Germinal center (tissue), 1 donor: Measurements from ENCODE around the gene TEAD2.

ENCODE experiments used
- DNase-seq: peaks from one replicate; pipeline ENCODE4 v3.0.0; 2012; ENCODE audit warnings: mixed read lengths, low spot score

The TEAD2 gene

DNA sequence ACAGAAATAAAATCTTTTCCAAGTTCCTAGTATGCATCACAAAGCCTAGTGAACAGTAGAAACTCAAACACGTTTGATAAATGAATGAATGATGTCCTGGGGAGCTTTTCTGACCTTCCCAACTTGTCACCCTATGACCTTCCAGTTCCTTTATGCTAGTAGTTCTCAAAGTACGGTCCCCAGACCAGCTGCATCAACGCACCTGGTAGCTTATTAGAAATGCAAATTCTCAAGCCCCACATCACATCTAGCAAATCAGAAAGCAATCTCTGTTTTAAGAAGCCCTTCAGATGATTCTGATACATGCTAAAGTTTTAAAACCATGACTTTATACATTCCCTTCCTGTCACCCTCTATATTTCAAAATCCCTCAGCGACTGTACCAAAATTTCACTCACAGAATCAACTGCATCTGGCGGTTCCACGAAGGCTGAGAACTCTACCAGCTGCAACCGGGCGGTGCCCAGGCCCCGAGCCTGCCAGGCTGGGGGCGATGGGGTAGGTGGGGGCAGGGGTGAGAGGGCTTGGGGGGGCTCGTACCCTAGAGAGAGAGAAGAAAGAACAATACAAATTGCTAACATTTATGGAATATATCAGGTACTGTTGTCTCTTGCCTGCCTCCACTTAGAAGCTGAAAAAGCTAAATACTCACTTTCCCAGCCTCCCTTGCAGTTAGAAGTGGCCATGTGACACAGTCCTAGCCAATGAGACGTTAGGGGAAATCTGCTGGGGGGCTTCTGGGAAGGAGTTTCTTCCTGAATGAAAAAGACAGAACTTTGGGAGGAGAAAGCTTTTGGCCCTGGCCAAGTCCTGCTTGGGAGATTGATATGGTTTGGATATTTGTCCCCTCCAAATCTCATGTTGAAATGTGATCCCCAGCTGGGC, 13.7 kb downstream of the TEAD2 start:
- DNase-seq, result no peak

DNA sequence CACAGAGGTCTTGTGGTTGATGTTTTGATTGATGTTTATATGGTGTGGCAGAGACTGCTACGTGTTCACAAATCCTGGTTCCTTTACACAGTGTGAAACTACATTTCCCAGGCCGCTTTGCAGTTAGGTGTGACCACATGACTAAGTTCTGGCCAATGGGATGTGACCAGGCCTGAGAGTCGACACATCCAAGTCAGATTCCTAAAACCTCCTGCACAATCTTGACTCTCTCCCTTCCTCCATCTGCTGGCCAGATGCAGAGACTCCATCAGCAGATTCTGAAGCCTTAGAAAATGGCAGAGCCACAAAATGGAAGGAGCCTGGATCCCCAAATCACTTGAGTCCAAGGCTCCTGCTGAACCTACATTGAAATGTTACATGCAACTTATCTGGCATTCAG, 14.4 kb downstream of the TEAD2 start:
- DNase-seq, result peak; percentile 63

DNA sequence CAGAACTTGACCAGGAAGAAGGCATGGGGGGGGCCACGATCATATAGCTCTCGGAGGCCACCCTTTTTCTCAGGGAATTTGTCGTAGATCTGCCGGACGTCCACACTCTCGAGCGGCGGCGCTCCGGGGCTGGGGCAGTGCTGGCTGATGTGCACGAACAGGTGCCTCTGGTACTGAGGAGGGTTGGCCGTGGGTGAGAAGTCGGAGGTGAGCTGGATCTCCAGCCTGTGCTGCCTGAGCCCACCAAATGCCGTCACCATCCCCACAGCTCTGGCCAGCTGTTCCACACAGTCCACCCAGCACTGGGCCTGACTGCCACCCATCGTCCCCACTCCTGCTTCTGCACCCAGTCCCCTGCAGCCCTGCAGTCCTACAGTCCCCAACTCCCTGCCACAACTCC, 15.0 kb downstream of the TEAD2 start:
- no peak for DNase-seq

DNA sequence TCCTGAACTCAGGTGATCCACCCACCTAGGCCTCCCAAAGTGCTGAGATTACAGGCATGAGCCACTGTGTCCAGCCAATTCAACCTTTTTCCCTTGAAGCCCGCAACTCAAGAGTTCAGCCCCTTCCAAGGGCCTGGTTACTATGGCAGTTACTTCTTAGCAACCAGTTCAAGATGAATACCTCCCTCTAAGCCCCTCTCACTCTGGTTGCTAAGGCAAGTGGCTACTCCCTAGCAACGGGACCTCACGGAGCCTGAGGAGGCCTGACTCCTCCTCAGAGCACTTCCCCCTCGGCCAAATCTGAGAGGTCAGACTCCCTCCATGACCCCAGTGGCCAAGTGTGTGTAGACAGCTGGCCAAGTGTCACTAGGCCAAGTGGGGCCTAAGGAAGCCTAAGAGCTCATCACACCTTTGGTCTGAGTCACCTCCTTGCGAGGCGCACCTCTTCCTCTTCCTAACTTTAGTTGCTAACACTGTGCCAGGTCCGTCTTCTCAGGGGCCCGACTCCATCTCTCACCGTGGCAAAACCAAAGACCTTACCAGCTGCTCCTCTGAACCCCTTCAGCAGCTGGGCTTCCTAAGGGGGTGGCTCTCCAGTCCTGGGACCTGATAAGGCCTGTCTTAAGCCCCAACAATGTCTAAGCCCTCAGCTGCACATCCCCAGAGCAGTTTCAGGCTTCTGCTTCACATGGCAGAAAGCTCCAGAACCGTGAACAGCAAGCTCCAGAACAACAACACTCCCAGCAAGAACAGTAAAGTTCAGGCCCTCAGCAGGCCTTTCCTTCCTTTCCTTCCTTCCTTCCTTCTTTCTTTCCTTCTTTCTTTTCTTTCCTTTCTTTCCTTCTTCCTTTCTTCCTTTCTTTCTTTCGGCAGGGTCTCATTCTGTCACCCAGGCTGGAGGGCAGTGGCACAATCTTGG, 17.5 kb downstream of the TEAD2 start:
- no peak for DNase-seq

DNA sequence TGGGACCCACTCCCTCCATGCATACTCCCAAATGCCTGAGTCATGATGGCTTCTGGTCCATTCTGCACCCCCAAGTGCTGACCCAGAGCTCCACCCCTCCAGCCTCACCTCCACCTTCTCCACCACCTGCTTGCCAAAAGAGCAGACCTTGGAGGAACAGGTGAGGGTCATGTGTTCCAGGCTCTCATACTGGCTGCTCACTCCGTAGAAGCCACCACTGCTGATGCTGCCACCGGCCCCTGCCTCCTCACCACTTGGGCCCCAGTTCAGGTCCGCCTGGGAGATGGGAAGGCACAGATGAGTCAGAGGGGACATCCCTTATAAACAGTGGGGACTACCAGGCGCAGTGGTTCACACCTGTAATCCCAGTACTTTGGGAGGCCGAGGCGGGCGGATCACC, 19.1 kb downstream of the TEAD2 start:
- DNase-seq, result no peak

DNA sequence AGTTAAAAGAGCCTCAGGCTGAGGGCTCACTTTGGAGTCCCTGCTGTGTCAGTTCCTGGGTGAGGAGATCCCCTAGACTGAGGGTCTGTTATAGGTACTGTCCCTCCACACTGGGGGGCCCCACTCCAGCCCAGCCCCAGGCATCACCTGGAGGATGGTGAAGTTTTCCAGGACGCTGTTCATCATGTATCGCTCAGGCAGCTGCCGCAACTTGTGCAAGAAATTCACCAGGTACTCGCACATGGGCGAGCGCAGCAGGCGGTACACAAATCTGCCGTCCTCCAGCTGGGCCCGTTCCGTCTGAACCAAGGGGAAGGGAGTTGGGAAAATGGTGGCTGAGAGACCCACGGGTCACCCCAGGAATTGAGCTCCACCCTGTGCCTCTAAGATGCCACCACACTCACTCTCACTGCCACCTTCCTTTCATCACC, 19.9 kb downstream of the TEAD2 start:
- DNase-seq, result no peak

DNA sequence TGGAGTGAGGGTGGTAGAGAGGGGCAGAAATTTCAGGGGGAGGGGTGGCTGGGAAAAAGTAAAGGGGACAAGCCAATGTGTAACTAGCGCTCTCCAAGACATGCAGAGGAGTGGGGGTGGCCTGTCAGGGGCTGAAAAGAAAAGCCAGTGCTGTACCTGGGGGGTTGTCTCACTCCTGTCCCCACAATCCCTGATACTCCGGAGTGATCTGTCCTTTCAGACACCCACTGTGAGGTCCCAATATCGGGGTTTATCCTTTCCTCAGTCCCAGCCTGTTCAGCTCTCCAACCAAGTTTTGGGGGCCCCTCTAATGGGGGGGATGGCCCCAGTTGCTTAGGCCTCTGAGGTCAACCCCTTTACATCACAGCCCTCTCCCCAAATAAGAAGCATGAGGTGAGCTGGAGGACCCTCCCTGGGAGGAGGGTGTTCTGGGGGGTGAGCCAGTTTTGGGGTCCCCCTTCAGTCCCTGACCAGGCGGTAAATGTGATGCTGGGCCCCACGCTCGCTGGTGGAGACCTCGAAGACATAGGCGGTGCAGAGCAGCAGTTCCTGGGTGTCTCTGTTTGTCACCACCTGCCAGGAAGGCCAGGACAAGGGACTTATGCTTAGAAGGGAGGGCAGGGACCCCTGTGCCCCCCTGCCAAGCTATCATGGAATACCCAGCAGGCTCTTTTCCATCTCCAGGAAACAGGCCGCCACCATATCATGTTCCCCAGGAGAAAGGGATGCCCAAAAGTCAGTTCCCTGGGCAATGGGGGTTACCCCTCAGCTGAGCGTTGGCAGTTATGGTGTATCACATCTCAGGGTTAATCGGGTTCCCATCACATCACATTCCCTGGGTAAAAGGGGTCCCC, 21.1 kb downstream of the TEAD2 start:
- DNase-seq, result no peak

DNA sequence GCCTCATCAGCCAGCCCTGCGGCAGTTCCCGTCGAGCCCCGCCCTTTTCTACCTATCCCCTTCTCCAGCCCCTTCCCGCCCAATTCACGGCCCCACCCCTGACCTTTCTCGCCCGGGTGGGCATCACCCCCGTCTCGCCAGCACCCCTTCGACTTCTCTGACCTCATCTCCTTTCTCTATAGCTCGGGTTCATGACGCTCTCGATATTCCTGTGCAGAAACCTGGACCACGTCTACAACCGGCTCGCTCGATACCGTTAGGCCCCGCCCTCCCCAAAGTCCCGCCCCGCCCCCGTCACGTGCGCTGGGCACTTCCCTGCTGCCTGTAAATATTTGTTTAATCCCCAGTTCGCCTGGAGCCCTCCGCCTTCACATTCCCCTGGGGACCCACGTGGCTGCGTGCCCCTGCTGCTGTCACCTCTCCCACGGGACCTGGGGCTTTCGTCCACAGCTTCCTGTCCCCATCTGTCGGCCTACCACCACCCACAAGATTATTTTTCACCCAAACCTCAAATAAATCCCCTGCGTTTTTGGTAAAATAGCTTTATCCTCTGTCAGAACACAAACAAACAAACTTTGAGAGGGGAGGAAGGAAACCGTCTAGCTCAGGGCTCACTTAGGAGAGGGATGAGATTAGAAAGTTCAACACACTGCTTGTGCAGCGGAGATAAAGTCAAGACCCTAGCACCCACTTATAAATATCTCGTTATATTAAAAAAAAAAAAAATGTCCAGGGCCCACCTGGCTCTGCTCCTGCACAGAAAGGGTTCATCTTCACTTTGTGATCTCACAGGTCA, 21.9 kb downstream of the TEAD2 start:
- DNase-seq, result peak; percentile 97

DNA sequence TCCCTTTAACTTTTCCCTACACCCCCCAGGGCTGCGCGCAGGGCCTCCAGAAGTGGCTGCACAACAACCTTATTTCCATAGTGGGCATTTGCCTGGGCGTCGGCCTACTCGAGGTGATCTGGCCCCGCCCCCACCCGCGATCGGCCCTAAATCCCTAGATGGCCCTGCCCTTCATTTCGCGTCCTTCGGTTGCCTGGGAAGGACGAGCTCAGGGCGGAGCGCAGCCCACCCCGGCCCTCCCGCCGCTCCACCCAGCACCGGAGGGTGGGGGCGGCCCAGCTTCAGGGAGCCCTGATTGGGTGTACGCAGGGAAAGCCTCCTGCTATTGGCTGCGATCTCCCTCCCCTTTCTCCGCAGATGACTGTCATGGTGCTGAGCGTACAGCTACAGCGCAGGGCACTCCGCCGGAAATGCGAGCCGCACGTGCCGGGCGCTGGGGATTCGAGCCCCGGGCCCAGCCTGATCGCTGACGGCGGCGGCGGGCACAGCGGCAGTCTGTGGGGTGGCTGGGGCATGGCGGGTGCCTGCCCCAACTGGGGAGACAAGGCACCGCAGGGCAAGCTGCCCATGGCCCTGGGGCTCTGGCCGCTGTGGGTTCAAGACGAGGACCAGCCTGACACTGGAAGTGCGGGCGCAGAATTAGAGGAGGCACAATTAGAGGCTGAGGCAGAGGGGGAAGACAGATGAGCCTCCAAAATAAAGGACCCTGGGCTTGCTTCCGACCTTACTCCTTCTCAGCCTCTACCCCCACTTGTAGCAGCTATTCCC, 22.7 kb downstream of the TEAD2 start:
- DNase-seq, result peak; percentile 54

DNA sequence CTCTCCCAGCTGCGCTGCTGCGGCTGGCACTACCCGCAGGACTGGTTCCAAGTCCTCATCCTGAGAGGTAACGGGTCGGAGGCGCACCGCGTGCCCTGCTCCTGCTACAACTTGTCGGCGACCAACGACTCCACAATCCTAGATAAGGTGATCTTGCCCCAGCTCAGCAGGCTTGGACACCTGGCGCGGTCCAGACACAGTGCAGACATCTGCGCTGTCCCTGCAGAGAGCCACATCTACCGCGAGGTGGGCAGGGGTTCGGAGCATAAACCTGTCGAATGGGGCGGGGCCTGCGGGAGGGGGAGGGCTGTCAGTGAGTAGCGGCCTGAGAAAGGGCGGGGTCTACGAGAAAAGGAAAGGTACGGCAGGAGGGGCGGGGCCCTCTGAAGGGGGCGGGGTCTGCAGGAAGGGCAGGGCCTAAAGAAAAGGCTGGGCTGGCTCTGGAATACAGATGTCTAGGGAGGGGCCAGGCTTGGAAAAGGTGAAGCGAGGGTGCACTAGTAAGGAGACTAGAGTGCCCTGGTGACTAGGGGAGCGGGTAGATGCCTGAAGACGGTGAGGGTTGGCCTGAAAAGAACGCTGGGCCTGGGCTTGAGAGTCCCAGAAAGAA, 23.4 kb downstream of the TEAD2 start:
- DNase-seq, result peak; percentile 85

DNA sequence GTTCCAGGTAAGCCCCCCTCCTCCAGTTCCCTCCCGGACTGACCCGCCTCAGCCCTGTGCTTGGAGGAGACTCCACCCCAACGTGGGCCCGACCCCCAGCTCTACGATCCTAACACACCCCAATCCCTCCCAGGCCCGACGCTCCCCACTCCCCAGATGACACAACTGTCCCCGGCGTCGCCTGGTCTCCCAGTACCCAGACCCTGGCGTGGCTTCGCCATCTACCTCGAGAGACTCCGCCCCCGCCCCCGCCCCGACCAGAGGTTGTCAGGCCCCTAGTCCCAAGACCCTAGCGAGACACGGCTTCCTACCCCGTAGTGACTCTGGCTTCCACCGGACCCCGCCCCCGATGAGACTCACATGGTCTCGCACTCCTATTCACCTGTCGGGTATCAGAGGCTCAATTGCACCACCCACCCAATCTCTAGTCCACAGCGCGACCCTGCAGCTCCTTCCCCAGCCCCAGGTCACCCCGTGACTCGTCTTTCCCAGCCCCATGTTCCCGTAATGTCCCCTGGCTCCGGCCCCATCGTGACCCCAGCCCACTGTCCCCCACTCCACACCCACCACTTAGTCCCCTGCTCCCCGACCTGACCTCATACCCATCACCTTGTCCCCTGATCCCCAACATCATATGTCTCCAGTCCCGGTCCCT, 24.1 kb downstream of the TEAD2 start:
- DNase-seq, result no peak

DNA sequence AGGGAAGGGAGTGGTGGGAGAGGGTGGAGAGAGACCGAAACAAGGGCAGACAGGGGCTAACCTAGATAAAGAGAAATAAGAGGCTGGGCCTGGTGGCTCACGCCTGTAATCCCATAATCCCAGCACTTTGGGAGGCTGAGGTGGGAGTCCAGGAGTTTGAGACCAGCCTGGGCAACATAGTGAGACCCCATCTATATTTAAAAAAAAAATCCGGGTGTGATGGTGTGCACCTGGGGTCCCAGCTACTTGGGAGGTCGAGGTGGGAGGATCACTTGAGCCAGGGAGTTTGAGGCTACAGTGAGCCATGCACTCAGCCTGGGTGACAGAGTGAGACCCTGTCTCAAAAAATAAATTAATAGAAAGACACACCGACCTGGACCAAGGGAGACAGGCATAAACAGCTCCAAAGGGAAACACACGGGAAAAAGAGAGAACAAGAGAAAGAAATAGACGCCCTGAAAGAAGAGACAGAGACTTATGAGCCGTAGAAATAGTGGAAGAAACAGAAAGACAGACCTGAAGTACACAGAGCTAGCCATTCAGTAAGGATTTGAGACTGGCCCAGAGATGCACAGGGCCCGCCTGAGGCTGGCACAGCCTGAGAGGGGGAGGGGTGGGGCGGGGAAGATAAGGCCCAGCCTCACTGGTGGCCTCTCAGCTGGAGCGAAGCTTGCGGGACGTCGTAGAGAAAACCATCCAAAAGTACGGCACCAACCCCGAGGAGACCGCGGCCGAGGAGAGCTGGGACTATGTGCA, 24.8 kb downstream of the TEAD2 start:
- DNase-seq, result no peak

DNA sequence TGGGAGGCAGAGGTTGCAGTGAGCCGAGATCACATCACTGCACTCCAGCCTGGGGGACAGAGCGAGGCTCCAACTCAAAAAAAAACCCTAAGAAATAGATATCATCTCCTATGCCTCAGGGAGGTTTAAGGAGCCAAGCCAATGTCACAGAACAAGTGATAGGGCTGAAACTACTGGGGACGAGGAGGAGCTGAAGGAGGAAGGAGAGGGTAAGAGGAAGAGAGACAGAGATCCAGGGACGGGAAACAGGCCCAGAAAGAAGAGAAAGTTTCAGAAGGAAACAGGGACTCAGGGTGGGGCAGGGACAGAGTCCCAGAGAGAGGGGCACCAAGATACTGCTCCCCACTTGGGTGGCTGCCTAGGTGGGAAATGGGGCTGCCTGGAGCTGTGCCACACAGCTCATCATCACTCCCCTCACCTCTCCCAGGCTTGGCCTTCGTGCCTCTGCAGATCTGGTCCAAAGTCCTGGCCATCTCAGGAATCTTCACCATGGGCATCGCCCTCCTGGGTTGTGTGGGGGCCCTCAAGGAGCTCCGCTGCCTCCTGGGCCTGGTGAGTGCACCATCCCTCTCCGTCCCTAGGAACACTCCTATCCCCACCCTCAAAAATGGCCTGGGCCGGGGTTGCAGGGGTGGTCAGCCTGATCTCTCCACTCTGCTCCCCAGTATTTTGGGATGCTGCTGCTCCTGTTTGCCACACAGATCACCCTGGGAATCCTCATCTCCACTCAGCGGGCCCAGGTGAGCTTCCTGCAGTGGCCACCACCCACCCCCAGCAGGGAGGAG, 25.5 kb downstream of the TEAD2 start:
- no peak for DNase-seq

DNA sequence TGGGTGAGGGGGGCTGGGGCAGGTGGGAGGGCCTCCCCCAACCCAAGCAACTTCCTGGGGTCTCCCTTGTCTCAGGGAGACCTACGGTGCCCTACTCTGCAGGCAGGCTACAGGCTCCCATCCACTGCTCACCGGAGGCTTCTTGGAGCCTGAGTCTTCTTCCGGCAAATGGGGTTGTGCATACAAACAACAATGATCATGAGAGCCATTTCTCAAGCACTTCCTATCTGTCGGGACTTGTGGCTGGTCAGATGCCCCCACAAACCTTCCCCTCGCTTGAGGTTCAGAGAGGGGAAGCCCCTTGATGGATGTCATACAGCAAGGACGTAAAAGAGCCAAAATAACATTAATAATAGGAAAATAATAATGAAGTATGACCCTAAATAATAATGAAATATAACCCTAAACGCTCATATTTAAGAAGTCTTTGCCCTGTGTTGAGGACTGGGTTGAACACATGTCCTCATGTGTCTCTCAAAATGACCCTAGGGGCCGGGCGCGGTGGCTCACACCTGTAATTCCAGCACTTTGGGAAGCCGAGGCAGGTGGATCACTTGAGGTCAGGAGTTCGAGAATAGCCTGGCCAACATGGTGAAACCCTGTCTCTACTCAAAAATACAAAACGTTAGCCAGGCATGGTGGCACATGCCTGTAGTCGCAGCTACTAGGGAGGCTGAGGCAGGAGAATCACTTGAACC, 26.3 kb downstream of the TEAD2 start:
- no peak for DNase-seq

DNA sequence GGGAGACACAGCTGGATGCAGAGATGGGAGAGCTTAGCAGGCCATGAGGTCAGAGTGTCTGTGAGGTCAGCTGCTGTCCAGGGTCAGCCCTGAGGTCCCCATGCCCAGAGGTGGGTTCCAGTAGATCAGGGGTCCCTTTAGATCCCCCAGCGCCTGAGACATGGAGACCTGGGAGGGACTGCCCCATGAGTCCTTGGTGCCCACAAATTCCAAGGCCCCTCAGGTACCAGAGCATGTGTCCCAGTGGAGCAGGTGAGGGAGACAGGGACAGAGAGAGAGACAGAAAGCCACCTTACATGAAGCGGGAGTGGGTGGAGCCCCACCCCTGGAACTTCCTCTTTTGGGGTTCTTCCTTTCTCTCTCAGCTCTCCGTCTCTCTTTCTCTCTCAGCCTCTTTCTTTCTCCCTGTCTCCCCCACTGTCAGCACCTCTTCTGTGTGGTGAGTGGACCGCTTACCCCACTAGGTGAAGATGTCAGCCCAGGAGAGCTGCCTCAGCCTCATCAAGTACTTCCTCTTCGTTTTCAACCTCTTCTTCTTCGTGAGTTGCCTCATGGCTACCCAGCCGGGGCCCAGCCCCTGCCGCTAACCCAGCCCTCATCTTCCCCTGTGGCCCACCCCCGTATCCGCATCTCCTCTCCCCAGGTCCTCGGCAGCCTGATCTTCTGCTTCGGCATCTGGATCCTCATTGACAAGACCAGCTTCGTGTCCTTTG, 27.0 kb downstream of the TEAD2 start, which contains the start of gene CD37:
Gene CD37 (plus strand): TSS at position 336 of the 713 bp plus-strand sequence. CDS start 135 bp downstream, at position 471.
- peak; percentile 72 for DNase-seq

DNA sequence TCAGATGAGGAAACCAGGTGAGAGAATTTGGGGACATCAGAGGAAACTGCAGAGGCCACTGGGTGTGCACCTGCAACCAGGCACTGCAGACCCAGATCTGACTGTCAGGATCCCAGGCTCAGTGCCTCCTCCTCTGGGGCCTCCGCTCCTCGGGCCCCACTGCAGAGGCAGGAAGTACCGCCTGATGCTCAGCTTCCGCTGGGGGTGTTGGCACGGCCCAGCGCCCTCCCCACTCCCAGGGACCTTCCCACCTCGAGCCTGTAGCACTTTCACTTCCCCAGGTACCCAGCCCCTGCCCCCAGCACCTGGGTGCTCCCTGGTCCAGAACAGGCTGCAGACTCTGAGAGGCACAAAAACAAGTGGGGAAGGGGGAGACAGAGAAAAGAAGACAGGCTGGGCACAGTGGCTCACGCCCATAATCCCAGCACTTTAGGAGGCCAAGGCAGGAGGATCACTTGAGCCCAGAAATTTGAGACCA, 28.4 kb downstream of the TEAD2 start:
- peak; percentile 89 for DNase-seq
